Measurements from ENCODE around the gene RGS11.

- TF ChIP-seq POLR2A (IDR thresholded peaks at IDR 0.05; ENCODE audit: low read depth, low read length) (no peak), TAF1 (IDR thresholded peaks at IDR 0.05; ENCODE audit: low read depth, low read length) (no peak), POLR2AphosphoS5 (IDR thresholded peaks at IDR 0.05; ENCODE audit: low read depth, low read length) (no peak), SPI1 (IDR thresholded peaks at IDR 0.05; ENCODE audit: low read depth, low read length) (no peak)
Observed at GRCh38 chr16:269061-269796, 6.5 kb downstream of the RGS11 start.
